HG02623 (cell line): ENCODE data around the gene SRSF12.
"Not testable (repeated sequence)": the region's sequence is repeated elsewhere in the genome, so short reads cannot be mapped to it uniquely, and the experiment has no call there.

Experiments used
- ATAC-seq: cut with Tn5 transposase; IDR thresholded peaks from one replicate; pipeline ENCODE4 v1.9.1; 2021; ENCODE audit warnings: moderate library complexity; ENCODE audit not compliant: unreplicated experiment

SRSF12 gene

DNA sequence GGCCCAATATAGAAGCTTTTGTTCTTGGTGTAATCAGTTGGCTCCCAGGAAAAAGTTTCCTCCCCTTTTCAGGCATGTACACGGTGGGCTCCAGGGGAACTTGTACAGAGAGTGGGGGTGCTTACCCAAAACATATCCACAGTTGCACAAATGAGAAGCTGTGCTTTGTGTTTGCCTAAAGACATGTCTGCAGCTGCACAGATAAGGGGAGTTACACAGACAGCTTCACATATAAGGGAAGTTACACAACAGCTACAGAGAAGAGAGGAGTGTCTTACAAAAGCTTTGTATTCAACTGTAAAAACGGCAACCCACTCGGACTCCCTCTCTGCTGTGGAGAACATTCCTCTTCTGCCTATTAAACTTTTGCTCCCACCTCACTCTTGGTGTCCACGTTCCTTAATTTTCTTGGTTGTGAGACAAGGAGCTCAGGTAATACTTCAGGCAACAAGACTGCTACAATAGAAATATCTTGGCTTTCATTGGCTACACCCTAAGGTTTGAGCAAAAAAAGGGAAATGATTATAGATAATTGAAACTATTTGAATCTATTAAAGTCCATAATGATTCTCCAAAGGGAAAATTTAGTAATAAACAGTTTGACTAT is 44.8 kb downstream of the SRSF12 start:
- ATAC-seq, result no peak

DNA sequence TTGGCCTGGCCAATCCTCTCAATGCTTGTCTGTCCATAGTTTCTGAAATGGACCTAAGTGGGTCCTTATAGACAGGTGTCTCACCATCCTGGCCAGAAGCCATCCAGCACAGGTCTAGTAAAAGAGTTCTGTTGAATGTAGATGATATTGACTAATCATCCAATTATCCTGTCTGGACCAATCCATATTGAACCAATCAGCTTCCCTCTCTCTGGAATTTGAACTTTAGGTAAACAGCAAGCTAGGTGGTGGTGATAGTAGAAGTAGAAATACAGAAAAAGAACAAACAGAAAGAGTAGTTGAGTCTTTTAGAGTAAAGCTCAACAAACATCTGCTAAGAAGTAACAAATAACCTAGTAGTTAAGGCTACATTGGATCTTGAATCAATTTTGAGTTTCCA is 46.8 kb downstream of the SRSF12 start:
- ATAC-seq, result no peak

DNA sequence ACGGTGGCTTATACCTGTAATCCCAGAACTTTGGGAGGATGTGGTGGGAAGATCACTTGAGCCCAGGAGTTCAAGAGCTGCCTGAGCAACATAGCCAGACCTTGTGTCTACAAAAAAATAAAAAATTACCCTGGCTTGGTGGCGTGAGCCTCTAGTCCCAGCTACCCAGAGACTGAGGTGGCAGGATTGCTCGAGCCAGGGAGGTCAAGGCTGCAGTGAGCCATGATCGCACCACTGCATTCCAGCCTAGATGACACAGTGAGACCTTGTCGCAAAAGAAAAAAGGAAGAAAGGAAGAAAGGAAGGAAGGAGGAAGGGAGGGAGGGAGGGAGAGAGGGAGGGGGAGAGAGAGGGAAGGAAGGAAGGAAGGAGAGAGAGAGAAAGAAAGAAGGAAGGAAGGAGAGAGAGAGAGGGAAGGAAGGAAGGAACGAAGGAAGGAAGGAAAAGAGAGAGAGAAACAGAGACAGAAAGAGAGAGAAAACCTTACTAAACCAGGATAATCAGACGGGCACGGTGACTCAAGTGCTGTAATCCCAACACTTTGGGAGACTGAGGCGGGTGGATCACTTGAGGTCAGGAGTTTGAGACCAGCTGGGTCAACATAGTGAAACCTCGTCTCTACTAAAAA is 48.2 kb downstream of the SRSF12 start:
- ATAC-seq, result no peak

DNA sequence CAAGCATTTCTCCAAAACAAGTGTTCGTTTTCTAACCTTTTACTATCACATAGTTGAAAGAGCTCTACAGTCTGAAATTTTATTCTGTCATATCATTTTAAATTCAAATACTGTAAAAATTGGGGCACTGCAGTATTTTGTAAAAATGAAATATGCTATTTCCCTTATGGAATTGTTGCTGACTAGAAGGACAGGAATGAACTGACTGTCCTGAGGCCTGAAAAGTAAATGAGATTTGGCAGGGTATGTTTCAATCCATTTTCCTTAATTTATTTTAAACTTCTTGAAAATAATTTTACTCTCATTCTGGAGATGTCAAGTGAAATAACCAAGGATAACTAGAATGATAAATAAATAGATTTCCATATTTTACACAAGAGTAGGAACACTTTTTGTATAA is 49.2 kb downstream of the SRSF12 start:
- no peak for ATAC-seq

DNA sequence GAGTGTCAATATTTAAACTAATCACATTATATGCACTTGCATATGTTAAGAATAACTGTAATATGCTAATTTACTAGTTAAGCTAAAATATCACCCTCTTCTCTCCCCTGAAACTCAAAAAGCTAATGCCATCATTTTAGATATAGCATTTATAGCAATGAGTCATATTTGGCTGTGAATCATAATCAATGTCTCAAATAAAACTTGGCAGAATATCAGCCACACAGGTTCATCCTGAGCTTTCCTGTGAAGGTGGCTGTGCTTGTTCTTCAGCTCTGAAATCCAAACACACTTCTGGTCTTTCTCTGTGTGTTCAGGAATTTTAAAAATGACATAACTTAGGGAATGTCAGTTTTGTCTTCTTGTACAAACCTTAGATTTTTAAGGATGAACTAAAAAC is 50.1 kb downstream of the SRSF12 start:
- ATAC-seq, result no peak

DNA sequence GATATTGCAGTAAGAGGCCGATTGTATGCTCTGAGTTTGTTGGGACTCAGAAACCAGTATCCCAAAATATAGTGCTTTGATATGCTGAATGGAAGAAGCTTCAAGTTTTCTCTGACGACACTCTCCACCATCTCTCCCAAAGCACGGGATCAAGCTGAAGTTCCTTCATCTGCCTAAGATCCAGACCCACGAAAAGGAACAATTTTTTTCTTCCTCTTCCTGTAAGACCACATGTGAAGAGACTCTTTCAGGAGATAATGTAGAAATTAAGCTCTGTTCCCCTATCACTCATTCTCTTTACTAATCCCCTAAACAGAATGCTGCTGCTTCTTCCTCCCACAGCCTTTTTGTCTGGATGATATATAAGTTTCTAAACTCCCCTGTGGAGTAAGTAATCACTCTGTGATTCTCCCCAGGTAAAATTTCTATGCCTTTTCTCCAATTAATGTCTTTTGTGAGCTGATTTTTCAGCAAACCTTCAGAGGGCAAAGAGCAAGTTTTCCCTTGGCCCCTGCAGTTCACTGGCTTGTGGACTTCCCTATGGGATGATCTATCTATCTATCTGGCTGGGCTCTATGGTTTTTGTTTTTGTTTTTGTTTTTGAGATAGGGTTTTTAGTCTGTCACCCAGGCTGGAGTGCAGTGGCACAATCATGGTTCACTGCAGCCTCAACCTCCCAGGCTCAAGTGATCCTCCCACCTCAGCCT is 50.8 kb downstream of the SRSF12 start:
- no peak for ATAC-seq

DNA sequence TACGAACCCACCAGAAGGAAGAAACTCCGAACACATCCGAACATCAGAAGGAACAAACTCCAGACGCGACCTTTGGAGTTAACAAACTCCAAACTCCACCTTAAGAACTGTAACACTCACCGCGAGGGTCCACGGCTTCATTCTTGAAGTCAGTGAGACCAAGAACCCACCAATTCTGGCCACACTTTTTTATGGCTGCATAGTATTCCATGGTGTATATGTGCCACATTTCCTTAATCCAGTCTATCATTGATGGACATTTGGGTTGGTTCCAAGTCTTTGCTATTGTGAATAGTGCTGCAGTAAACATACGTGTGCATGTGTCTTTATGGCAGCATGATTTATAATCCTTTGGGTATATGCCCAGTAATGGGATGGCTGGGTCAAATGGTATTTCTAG is 51.8 kb downstream of the SRSF12 start:
- ATAC-seq, result not testable (repeated sequence)

DNA sequence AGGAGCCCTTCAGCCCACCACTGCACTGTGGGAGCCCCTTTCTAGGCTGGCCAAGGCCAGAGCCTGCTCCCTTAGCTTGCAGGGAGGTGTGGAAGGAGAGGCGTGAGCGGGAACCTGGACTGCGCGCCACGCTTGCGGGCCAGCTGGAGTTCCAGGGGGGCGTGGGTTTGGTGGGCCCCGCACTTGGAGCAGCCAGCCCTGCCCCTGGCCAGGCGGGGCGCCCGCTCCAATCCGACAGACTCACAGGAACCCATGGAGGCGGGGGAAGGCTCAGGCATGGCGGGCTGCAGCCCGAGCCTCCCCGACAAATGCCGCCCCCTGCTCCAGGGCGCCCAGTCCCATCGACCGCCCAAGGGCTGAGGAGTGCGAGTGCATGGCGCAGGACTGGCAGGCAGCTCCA is 52.9 kb downstream of the SRSF12 start:
- ATAC-seq, result not testable (repeated sequence)

DNA sequence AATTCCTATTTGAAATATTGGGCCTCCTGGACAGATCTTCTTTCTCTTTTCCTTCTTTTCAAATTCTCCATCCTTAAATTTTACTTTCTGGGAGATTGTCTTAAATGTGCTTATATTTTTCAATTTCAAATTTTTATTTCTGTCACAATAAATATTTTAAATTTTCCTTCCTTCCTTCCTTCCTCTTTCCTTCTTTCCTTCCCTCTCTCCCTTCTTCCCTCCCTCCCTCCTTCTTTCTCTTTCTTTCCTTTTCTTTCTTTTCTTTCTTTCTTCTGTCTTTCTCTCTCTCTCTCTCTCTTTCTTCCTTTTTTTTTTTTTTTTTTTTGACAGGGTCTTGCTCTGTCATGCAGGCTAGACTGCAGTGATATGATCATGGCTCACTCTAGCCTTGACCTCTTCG is 54.0 kb downstream of the SRSF12 start:
- no peak for ATAC-seq

DNA sequence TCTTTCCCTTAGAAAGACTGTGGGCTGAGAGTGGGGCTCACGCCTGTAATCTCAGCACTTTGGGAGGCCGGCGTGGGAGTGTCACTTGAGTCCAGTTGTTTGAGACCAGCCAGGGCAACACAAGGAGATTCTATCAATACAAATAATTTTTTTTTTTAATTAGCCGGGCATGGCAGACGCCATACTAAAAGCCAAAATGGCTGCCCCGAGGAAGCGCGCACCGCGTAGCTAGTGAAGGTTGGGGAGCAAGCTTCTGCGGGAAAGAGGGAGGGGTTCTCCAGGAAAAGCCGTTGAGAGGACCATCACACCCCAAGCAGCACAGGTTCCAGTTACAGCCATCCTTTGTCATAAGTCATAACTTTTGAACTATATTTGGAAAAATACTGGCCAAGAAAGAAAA is 58.6 kb downstream of the SRSF12 start:
- no peak for ATAC-seq

DNA sequence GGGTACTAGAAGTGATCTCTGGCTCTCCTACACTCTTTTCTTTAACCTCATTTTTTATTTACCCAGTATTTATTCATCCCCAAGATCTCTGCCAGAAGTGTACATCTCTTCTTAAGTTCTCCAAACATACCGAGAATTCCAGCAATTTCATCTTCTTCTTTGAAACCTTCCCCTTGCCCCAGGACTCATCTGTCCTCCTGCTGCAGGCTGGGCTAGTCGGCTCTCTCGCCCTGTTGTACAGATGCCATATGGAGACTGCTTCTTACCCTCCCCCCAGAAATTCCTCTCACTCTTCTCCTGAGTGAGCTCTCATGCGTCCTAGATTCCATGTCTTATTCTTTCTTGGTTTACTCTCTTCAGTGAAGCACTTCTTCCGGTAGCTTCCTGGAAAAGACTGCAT is 59.2 kb downstream of the SRSF12 start:
- no peak for ATAC-seq

DNA sequence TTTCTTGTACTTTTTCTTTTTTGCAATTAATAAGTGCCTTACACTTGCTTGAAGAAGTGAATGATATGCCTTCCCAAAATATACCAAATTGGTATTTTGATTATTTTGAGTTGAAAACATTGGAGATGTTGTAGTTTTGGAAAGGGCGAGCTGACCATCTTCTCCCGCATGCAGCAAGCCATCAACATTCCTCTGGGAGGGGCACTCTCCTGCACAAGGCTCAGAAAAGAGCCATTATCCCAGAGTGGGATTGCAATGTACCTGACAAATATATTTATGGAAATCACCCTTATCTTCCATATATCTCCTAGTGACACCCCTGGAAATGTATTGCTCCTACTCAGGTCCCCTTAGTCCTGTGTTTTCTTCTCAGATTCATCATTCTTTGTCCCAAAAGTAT is 60.1 kb downstream of the SRSF12 start:
- no peak for ATAC-seq

DNA sequence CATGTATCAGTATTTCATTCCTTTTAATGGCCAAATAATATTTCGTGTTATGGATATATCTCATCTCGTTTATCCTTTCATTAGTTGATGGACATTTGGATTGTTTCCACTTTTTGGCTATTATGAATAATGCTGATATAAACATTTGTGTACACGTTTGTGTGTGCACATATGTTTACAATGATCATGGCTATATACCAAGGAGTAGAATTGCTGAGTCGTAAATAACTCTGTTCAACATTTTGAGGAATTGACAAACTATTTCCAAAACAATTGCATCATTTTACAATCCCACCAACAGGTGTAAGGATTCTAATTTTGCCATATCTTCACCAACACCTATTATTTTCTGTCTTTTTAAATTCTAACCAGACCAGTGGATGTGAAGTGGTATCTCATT is 63.7 kb downstream of the SRSF12 start:
- no peak for ATAC-seq

DNA sequence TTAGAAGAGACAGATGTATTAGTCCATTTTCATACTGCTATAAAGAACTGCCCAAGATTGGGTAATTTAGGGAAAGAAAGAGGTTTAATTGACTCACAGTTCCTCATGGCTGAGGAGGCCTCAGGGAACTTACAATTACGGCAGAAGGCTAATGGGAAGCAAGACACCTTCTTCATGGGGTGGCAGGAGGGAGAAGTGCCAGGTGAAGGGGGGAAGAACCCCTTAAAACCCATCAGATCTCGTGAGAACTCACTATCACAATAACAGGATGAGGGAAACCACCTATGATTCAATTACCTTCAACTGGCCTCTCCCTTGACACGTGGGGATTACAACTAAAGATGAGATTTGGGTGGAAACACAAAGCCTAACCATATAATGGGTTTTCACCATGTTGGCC is 66.2 kb downstream of the SRSF12 start:
- ATAC-seq, result no peak

DNA sequence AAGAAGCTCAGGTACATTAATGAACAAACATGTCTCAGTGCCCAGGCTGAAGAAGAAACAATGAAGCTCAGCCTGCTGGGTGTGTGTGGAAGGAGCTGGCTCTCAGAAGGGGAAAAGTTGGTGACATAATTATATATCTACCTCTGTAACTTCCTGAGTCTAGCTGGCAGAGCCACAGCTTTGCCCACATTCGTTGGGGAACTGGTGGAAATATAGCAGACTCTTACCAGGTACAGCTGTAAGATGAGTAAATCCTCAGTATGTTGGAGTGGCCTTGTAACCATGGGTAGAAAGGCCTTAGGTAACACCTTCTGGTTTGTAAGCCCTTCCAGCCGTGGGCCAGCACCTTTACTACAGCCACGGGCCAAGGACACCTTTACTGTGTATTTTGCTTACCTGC is 67.2 kb downstream of the SRSF12 start:
- no peak for ATAC-seq

DNA sequence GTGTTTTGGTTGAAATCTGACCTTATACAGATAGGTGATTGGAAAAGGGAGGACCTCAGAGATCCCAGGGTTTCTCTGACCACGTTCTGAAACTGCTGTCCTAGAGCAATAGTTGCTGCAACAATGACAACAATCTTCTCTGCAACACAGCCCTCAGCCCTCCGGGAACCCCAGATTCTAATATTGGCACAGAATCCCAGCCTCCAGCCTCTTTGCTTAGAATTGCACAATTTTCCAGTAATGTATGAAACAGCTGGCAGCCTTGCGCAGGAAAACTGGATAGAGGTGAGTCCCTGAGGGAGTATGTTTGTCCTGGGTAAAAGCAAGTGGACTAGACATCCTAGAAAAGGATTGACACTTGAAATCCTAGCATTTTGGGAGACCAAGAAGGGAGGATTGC is 67.7 kb downstream of the SRSF12 start:
- no peak for ATAC-seq

DNA sequence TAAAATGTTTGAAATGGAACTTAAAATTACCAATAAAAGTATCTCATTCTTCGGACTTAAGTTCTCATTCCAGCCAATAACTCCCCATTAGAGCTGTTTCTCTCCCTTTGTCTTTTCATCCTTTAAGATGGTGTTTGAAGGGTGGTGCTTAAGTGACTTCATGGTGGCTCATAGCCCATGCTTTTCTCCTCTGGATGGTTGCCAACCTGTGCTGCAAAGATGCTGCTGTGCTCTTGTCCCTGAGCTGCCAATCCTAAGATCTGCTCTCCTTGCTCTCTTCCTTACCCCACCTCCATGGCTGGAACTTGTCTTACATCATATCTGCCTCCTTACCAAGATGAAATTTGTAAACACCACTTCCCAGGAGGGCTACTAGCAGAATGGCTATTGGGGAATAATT is 68.9 kb downstream of the SRSF12 start:
- ATAC-seq, result no peak

DNA sequence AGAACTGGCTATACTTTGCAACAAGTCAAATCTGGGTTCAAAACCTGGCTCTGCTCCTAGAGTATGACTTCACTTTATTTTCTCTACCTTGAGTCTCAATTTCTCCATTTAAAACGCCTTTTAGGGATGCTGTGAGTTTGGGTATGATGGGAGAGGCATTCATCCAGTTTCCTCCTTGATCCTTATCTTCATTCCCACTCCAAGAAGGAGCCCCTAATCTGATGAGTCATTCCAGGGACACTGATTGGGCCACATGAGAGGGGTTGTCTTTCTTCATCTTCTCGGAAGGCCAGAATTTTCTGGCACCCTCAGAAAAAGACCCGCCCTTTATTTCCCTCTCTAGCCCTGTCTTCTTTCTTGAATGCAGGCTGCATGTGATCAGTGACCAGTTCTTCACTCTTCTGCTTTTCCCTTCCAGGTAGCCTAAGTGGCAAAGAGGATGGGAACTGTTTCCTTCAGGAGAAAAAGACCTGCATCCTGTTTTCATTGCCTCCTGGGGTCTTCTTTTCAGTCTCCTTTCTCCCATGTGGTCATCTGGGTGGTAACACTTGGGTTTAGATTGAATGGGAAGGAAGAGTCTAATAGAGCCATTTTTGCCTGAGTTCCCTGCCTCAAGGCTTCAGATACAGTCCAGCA is 69.5 kb downstream of the SRSF12 start:
- ATAC-seq, result no peak

DNA sequence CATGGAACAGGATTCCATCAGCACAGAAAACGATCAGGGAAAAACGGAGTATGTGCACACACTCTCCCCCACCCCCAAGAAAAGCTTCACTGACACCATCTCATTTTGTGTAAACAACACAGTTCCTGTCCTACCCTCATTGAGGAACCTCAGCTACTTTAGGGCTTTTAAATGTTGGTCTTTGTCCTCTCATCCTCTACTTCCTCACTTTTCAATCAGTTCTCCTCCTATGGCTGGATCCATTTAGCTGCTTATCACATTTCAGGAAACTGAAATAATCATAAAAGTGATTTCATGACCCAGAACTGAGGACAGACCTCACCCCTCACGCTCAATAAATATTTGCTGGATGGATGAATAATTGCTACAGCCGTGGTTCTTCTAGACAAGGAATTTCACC is 70.4 kb downstream of the SRSF12 start:
- ATAC-seq, result no peak
